Uterus (tissue), 2 donors: Measurements from ENCODE around the gene PODXL.

Source experiments
- POLR2A ChIP-seq, 2 donors: fragments of 450-650 bp; IDR thresholded peaks; one replicate each; pipeline ENCODE4 v1.6.1; 2016; ENCODE audit warnings: antibody characterized with exemption in 2 of 2, mild to moderate bottlenecking in 1 of 2, moderate library complexity in 1 of 2
- TF ChIP-seq, protein P1 (sequence below), 4 experiments: fragments of 200-600 bp in 2 of 4; fragments of 450-650 bp in 2 of 4; sonication (generic) in 2 of 4; IDR thresholded peaks; one replicate each; pipeline ENCODE4 v1.5.1; 2016 to 2019; ENCODE audit warnings: antibody characterized with exemption in 4 of 4, mild to moderate bottlenecking in 2 of 4, moderate library complexity in 1 of 4

DNA sequence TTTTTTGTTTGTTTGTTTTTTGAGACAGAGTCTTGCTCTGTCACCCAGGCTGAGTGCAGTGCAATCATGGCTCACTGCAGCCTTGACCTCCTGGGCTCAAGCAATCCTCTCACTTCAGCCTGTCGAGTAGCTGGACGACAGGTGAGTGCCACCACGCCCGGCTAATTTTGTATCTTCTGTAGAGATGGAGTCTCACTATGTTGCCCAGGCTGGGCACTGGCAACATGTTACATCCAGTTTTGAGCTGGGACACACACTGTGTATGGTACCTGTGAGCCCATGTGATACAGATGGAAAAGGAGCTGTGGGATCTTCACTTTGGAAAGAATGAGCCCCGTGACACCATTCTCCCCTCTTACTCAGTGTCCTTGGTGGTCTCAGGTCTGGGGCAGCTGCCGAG lies 40.4 kb upstream of the PODXL start:
- TF ChIP-seq, protein P1, sequence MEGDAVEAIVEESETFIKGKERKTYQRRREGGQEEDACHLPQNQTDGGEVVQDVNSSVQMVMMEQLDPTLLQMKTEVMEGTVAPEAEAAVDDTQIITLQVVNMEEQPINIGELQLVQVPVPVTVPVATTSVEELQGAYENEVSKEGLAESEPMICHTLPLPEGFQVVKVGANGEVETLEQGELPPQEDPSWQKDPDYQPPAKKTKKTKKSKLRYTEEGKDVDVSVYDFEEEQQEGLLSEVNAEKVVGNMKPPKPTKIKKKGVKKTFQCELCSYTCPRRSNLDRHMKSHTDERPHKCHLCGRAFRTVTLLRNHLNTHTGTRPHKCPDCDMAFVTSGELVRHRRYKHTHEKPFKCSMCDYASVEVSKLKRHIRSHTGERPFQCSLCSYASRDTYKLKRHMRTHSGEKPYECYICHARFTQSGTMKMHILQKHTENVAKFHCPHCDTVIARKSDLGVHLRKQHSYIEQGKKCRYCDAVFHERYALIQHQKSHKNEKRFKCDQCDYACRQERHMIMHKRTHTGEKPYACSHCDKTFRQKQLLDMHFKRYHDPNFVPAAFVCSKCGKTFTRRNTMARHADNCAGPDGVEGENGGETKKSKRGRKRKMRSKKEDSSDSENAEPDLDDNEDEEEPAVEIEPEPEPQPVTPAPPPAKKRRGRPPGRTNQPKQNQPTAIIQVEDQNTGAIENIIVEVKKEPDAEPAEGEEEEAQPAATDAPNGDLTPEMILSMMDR (IDR thresholded peaks at IDR 0.05) = no peak
- no peak for TF ChIP-seq POLR2A (IDR thresholded peaks at IDR 0.05)
